Endothelial cell of umbilical vein (primary cell): Measurements from ENCODE around the gene DNAJC30. TPM values are rescaled to one million over a fixed set of nuclear protein-coding genes. Genes with fewer than 3 reads are reported as not detected.
A peak's percentile ranks its signal among the peaks of the same experiment; 100 is the strongest.

ENCODE experiments used
- BruUV-seq: library from RNA; stranded (reverse); fragments of 400-500 nt; replicated peaks from 2 replicates; lab custom pipeline; 2021; lab: Mats Ljungman, UMichigan
- CTCF ChIA-PET: fragments of 300-600, 350-600 bp; sonication (Branson Sonifier 250); formaldehyde crosslinking; loops from one replicate; lab custom pipeline; 2021; ENCODE audit warnings: antibody characterized with exemption, inconsistent platforms; lab: Charles Lee
- POLR2A ChIA-PET: fragments of 300-600, 350-600 bp; sonication (Branson Sonifier 250); formaldehyde crosslinking; loops from one replicate; lab custom pipeline; 2021; ENCODE audit warnings: antibody characterized with exemption, inconsistent platforms; lab: Charles Lee
- DNase-seq: peaks from one replicate; pipeline ENCODE4 v3.0.0-alpha.2; 2011; ENCODE audit warnings: low read depth, low spot score
- FAIRE-seq: peaks from 2 replicates; lab custom pipeline; 2011; peaks lifted over from hg19 to GRCh38; lab: Jason Lieb, UNC
- H2AFZ ChIP-seq: 2 replicates; pipeline ENCODE4 v1.6.0; 2012; ENCODE audit warnings: low read depth, low read length, control low read depth, inconsistent platforms
- H3K27ac ChIP-seq: 2 replicates; pipeline ENCODE4 v1.5.1; 2011; ENCODE audit warnings: low read depth, mild to moderate bottlenecking, control low read depth, low read length, moderate library complexity; ENCODE audit not compliant: insufficient read depth
- H3K27me3 ChIP-seq, 2 experiments: 2 replicates each; pipeline versions ENCODE4 v1.6.0 to v1.6.1; 2011; ENCODE audit warnings: low read length in 2 of 2, mixed read lengths in 1 of 2; ENCODE audit not compliant: control insufficient read depth in 2 of 2, insufficient read depth in 2 of 2
- H3K36me3 ChIP-seq, 2 experiments: 2 replicates in 1 of 2; 3 replicates in 1 of 2; pipeline ENCODE4 v1.5.1; 2011; ENCODE audit warnings: low read length in 2 of 2, mild to moderate bottlenecking in 1 of 2, moderate library complexity in 1 of 2; ENCODE audit not compliant: control insufficient read depth in 2 of 2, insufficient read depth in 2 of 2; ENCODE audit errors: extremely low read depth in 1 of 2
- H3K4me1 ChIP-seq: 3 replicates; pipeline ENCODE4 v1.5.1; 2011; ENCODE audit warnings: mild to moderate bottlenecking, low read length; ENCODE audit not compliant: control insufficient read depth, insufficient read depth; ENCODE audit errors: extremely low read depth
- H3K4me2 ChIP-seq: 2 replicates; pipeline ENCODE4 v1.6.1; 2011; ENCODE audit warnings: low read length, control low read depth, mixed read lengths; ENCODE audit not compliant: insufficient read depth
- H3K4me3 ChIP-seq, 3 experiments: fragments of 200-600 bp in 1 of 3; sonication (generic), shearing (Covaris generic) in 1 of 3; replicated peaks in 1 of 3; 2 replicates each; pipeline ENCODE4 v1.5.1; 2011 to 2016; ENCODE audit warnings: control low read depth in 3 of 3, low read length in 3 of 3, mild to moderate bottlenecking in 2 of 3, inconsistent platforms in 1 of 3, low read depth in 1 of 3, moderate library complexity in 1 of 3; ENCODE audit not compliant: insufficient read depth in 1 of 3
- H3K79me2 ChIP-seq: 2 replicates; pipeline ENCODE4 v1.6.0; 2012; ENCODE audit warnings: low read length, inconsistent platforms; ENCODE audit not compliant: control insufficient read depth, insufficient read depth
- H3K9ac ChIP-seq: replicated peaks from 2 replicates; pipeline ENCODE3; 2011; ENCODE audit warnings: low read length, control low read depth; ENCODE audit not compliant: insufficient read depth; ENCODE audit errors: extremely low read depth
- H3K9me1 ChIP-seq: replicated peaks from 3 replicates; pipeline ENCODE4 v1.6.0; 2011; ENCODE audit warnings: mild to moderate bottlenecking, low read length; ENCODE audit not compliant: control insufficient read depth, insufficient read depth; ENCODE audit errors: extremely low read depth
- H3K9me3 ChIP-seq: replicated peaks from 2 replicates; pipeline ENCODE4 v1.5.1; 2012; ENCODE audit warnings: low read length, inconsistent platforms; ENCODE audit not compliant: control insufficient read depth, insufficient read depth
- H4K20me1 ChIP-seq: replicated peaks from 2 replicates; pipeline ENCODE3; 2011; ENCODE audit warnings: mild to moderate bottlenecking, low read length; ENCODE audit not compliant: control insufficient read depth, insufficient read depth; ENCODE audit errors: extremely low read depth
- CTCF ChIP-seq, 2 donors: IDR thresholded peaks; 1 replicate in 1 of 2; 2 replicates in 1 of 2; pipeline ENCODE4 v1.5.1; 2011; ENCODE audit warnings: low read length in 2 of 2, mild to moderate bottlenecking in 2 of 2, moderate library complexity in 2 of 2, control low read depth in 1 of 2, inconsistent platforms in 1 of 2, low read depth in 1 of 2; ENCODE audit not compliant: insufficient read depth in 1 of 2; ENCODE audit errors: extremely low read depth in 1 of 2
- EZH2 ChIP-seq: IDR thresholded peaks from 2 replicates; pipeline ENCODE4 v1.6.1; 2012; ENCODE audit warnings: borderline replicate concordance, low read depth, mild to moderate bottlenecking, moderate library complexity, low read length, inconsistent platforms; ENCODE audit not compliant: severe bottlenecking
- FOS ChIP-seq: IDR thresholded peaks from 2 replicates; pipeline ENCODE4 v1.6.1; 2011; ENCODE audit warnings: mild to moderate bottlenecking, low read length, moderate library complexity, borderline replicate concordance; ENCODE audit not compliant: insufficient read depth
- GATA2 ChIP-seq: IDR thresholded peaks from 2 replicates; pipeline ENCODE4 v1.7.0; 2011; ENCODE audit warnings: low read depth, mild to moderate bottlenecking, moderate library complexity, mixed read lengths, low read length; ENCODE audit not compliant: insufficient read length, insufficient read depth
- JUN ChIP-seq: IDR thresholded peaks from 2 replicates; pipeline ENCODE4 v1.6.1; 2011; ENCODE audit warnings: borderline replicate concordance, low read depth; ENCODE audit not compliant: insufficient read length, insufficient read depth
- MAX ChIP-seq: IDR thresholded peaks from 2 replicates; pipeline ENCODE4 v1.6.1; 2011; ENCODE audit not compliant: insufficient read depth, insufficient read length
- MYC ChIP-seq: IDR thresholded peaks from one replicate; pipeline ENCODE4 v1.6.1; 2011; ENCODE audit warnings: mild to moderate bottlenecking, low read depth, low read length
- POLR2A ChIP-seq: IDR thresholded peaks from 2 replicates; pipeline ENCODE4 v1.6.1; 2012; ENCODE audit warnings: low read depth, mild to moderate bottlenecking, control low read depth, low read length
- POLR2AphosphoS5 ChIP-seq: IDR thresholded peaks from 2 replicates; pipeline ENCODE4 v1.6.1; 2012; ENCODE audit warnings: low read depth, mild to moderate bottlenecking, control low read depth, low read length, moderate library complexity; ENCODE audit not compliant: insufficient read depth
- dilution Hi-C: fragments of 300-500 bp; cut with MboI; formaldehyde crosslinking; loops from one replicate; pipeline ENCODE4 v1.15.0; 2019; ENCODE audit warnings: low sequenced_read_pairs; ENCODE audit not compliant: extremely low pct_ligation_motif_present
- intact Hi-C: fragments of 100-400 bp; cut with micrococcal nuclease; formaldehyde crosslinking; loops from one replicate; pipeline ENCODE4 v1.10.0; 2022
- polyA plus RNA-seq, 4 experiments: library from polyadenylated mRNA; depleted of rRNA in 3 of 4; stranded (reverse) in 3 of 4; unstranded in 1 of 4; fragments of >200 nt; gene quantifications; 2 replicates each; pipeline versions ENCODE4 v1.2.1 to v1.2.3, GENCODE V29; 2011 to 2012; ENCODE audit warnings: missing spikeins in 1 of 4
- total RNA-seq: library from RNA; stranded (reverse); gene quantifications from 2 replicates; pipeline ENCODE4 v1.2.3, GENCODE V29; 2021

DNAJC30 gene
- total and polyA plus RNA-seq, 2 donors (not counting 3 experiments of a cell fraction or from before 2014, with no cell fraction given): 10.6 to 11.9 TPM

GRCh38 chr7:73708961-73709549 is 25.8 kb upstream of the DNAJC30 start:
- ChIA-PET CTCF (no interaction called here), POLR2A (interaction anchor here (0.7 kb wide), 1 partner anchor 133 kb away, joined by 3 read pairs; the partner anchor contains the start of gene METTL27)

GRCh38 chr7:73707045-73707631 is 23.9 kb upstream of the DNAJC30 start:
- Histone ChIP-seq H3K4me2 (no peak overlapping the region), H4K20me1 (no peaks in the 10 kb centered on the region), H2AFZ (no peak overlapping the region), H3K9ac (no peak overlapping the region), H3K27ac (no peak overlapping the region), H3K36me3 (peaks cover 0 to 2% of the 10 kb centered on the region in 2 experiments), H3K4me1 (peaks cover 9% of the 10 kb centered on the region), H3K79me2 (peaks cover 33% of the 10 kb centered on the region), H3K9me3 (no peaks in the 10 kb centered on the region), H3K27me3 (no peaks in the 10 kb centered on the region), H3K9me1 (no peaks in the 10 kb centered on the region), H3K4me3 (no peak overlapping the region)
- ChIA-PET POLR2A (no interaction called here), CTCF (interaction anchor here (0.5 to 3.5 kb wide), 7 partner anchors 9 to 101 kb away, joined by 4 to 25 read pairs (median 5); partner anchors contain the start of gene STX1A)
- TF ChIP-seq POLR2AphosphoS5 (no peak), JUN (no peak), MAX (no peak), EZH2 (no peak), CTCF (IDR thresholded peaks at IDR 0.05; ENCODE audit: extremely low read depth in 1 of 2, insufficient read depth in 1 of 2, low read depth in 1 of 2, low read length in 2 of 2) (no peak), POLR2A (no peak), MYC (no peak), GATA2 (no peak), FOS (no peak)
- DNase-seq (no peak), FAIRE-seq (peak; percentile 55)
- intact Hi-C loops (loop anchor here (1.0 kb wide), 1 partner anchor 11 kb away; no protein-coding TSS in a partner anchor), dilution Hi-C loops (no loop called here)
- BruUV-seq: no TSS peak

More at GRCh38 chr7:73708961-73709549, 25.8 kb upstream of the DNAJC30 start:
- peaks cover 9% of the 10 kb centered on the region for H3K4me1 ChIP-seq
- DNase-seq: no peak
- intact Hi-C loops (no loop called here), dilution Hi-C loops (no loop called here)
- H4K20me1 ChIP-seq: no peaks in the 10 kb centered on the region
- H3K79me2 ChIP-seq: peaks cover 52% of the 10 kb centered on the region
- no peak overlapping the region for H3K9ac ChIP-seq
- no peaks in the 10 kb centered on the region for H3K27me3 ChIP-seq
- no peak for TF ChIP-seq POLR2AphosphoS5
- TF ChIP-seq MYC: no peak
- TF ChIP-seq FOS: no peak
- TF ChIP-seq GATA2: no peak
- H2AFZ ChIP-seq: no peak overlapping the region
- no peaks in the 10 kb centered on the region for H3K9me3 ChIP-seq
- FAIRE-seq: no peak
- H3K36me3 ChIP-seq: no peaks in the 10 kb centered on the region
- H3K4me3 ChIP-seq: no peak overlapping the region
- H3K27ac ChIP-seq: no peak overlapping the region
- no peaks in the 10 kb centered on the region for H3K9me1 ChIP-seq
- H3K4me2 ChIP-seq: no peak overlapping the region
- no TSS peak for BruUV-seq
